ENCODE data around the gene WIPF2. TPM values are rescaled to one million over a fixed set of nuclear protein-coding genes. Genes with fewer than 3 reads are reported as not detected.

The WIPF2 gene
- total RNA-seq, 1 experiment from 2014 or later: 37.2 TPM

GRCh38 chr17:40312893-40313667 is 94.0 kb downstream of the WIPF2 start:
- Histone ChIP-seq H3K9me2 (ENCODE audit: insufficient read depth) (no peaks in the 10 kb centered on the region), H3F3A (ENCODE audit: insufficient read depth, low read depth) (peaks cover 68% of the 10 kb centered on the region), H3K4me3 (peak overlapping the region; percentile 18; the same call in 1 of the 2 replicates), H3K36me3 (ENCODE audit: low read depth) (no peaks in the 10 kb centered on the region), H2AFZ (no peak overlapping the region), H3K9me3 (ENCODE audit: insufficient read depth, low read depth) (no peaks in the 10 kb centered on the region), H3K27ac (peak overlapping the region; percentile 76), H3K79me2 (ENCODE audit: low read depth) (0 out of 2 replicates have a peak, but pooled peaks cover under 1% of the 10 kb centered on the region), H3K4me2 (peak overlapping the region; percentile 89), H4K20me1 (ENCODE audit: insufficient read depth) (no peaks in the 10 kb centered on the region), H3K27me3 (ENCODE audit: insufficient read depth, low read depth) (no peaks in the 10 kb centered on the region), H3K4me1 (replicated peaks; ENCODE audit: insufficient read depth) (peaks cover 92% of the 10 kb centered on the region)
- BruUV-seq (replicated peaks): TSS peak; percentile 18
- TF ChIP-seq EZH2 (IDR thresholded peaks at IDR 0.05; ENCODE audit: low read depth): no peak
- TF ChIP-seq, protein P1, sequence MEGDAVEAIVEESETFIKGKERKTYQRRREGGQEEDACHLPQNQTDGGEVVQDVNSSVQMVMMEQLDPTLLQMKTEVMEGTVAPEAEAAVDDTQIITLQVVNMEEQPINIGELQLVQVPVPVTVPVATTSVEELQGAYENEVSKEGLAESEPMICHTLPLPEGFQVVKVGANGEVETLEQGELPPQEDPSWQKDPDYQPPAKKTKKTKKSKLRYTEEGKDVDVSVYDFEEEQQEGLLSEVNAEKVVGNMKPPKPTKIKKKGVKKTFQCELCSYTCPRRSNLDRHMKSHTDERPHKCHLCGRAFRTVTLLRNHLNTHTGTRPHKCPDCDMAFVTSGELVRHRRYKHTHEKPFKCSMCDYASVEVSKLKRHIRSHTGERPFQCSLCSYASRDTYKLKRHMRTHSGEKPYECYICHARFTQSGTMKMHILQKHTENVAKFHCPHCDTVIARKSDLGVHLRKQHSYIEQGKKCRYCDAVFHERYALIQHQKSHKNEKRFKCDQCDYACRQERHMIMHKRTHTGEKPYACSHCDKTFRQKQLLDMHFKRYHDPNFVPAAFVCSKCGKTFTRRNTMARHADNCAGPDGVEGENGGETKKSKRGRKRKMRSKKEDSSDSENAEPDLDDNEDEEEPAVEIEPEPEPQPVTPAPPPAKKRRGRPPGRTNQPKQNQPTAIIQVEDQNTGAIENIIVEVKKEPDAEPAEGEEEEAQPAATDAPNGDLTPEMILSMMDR (conservative IDR thresholded peaks at IDR 0.05): no peak
- POLR2A ChIA-PET (ENCODE audit: unreplicated experiment): interaction anchor here (0.6 kb wide), 3 partner anchors 35 to 1357 kb away, joined by 3 to 5 read pairs (median 3); no protein-coding TSS in a partner anchor
- no peak for DNase-seq
- intact Hi-C loops (cut with micrococcal nuclease; ENCODE audit: unreplicated experiment): loop anchor here (5.0 to 10.0 kb wide), 2 partner anchors 104 to 288 kb away; partner anchors contain the start of gene TOP2A
- CTCF ChIA-PET: interaction anchor here (1.2 kb wide), 1 partner anchor 32 kb away, joined by 3 read pairs; no protein-coding TSS in a partner anchor

DNA sequence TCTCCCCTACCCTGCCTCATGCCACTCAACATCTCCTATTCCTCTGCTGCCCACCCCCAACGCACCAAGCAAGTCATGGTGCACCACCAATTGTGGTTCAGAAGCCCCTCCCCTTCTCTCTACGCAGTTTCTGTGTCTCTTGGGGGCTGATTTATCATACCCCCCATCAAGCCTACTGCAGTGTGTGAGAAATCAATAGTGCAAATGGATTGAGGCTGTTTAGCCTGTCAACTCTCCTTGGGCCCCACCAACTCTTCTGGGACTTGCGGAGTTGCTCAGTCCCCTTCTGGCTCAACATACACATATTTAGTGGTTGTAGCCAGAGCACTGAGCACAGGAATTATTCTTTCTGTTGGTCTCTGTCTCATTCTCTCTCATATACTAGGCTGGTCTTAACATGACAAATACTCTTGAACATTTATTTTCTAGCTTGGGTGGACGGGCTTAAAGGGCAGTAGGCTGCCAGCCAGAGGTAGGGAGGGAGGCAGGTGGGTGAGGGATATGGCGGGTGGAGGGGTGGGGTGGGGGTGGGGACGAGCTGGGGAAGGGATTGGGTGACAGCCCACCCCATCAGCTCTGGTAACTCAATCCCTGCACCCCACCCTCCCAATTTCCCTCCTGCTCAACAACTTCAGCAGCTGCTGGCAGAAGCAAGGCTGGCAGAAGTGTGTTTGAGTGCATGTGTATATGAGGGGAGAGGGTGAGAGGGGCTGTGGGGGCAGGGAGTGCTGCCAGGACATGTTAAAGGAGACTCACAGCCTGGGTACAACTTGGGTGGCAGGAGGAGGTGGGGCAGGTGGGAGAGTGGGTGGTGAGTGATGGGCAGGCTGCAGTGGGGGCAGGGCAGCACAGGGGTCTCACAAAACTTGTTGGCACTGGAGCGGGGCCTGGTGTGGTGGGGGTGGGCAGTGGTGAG is 94.8 kb downstream of the WIPF2 start:
- Histone ChIP-seq H4K20me1 (ENCODE audit: insufficient read depth) (no peaks in the 10 kb centered on the region), H2AFZ (no peak overlapping the region), H3F3A (ENCODE audit: insufficient read depth, low read depth) (peaks cover 59% of the 10 kb centered on the region), H3K4me2 (peak overlapping the region; percentile 89), H3K4me3 (no peak overlapping the region), H3K27me3 (ENCODE audit: insufficient read depth, low read depth) (no peaks in the 10 kb centered on the region), H3K27ac (no peak overlapping the region), H3K9me3 (ENCODE audit: insufficient read depth, low read depth) (no peaks in the 10 kb centered on the region), H3K4me1 (replicated peaks; ENCODE audit: insufficient read depth) (peaks cover 84% of the 10 kb centered on the region), H3K36me3 (ENCODE audit: low read depth) (no peaks in the 10 kb centered on the region), H3K79me2 (ENCODE audit: low read depth) (peaks cover 8% of the 10 kb centered on the region), H3K9me2 (ENCODE audit: insufficient read depth) (no peaks in the 10 kb centered on the region)
- ChIA-PET CTCF (no interaction called here), POLR2A (ENCODE audit: unreplicated experiment) (interaction anchor here (0.6 kb wide), 1 partner anchor 1216 kb away, joined by 4 read pairs; no protein-coding TSS in a partner anchor)
- DNase-seq: no peak
- TF ChIP-seq, protein P1 (conservative IDR thresholded peaks at IDR 0.05): no peak
- TF ChIP-seq EZH2 (IDR thresholded peaks at IDR 0.05; ENCODE audit: low read depth): no peak
- intact Hi-C loops (cut with micrococcal nuclease; ENCODE audit: unreplicated experiment): loop anchor here (5.0 to 10.0 kb wide), 2 partner anchors 103 to 289 kb away; partner anchors contain the start of gene TOP2A
- no TSS peak for BruUV-seq (replicated peaks)

DNA sequence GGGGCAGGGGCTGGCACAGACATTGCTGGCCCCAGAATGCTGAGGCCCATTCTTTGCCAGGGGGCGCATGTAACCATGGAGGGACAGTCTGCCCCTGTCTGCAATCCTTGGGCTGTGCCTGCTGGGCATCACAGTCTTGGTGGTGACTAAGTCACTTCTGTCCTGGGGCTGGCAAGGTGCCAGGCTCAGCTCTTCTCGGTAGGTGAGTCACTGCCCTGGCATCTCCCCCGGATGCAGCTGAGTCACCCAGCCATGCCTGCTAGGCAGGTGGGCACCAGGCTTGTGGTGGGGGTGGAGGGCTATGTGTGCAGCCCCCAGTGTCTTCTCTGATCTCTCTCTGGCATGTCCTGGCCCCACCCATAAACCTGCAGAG is 95.5 kb downstream of the WIPF2 start:
- POLR2A ChIA-PET (ENCODE audit: unreplicated experiment): interaction anchor here (0.6 kb wide), 1 partner anchor 1216 kb away, joined by 4 read pairs; no protein-coding TSS in a partner anchor
- BruUV-seq (replicated peaks): no TSS peak
- no peak overlapping the region for H2AFZ ChIP-seq
- peaks cover 15% of the 10 kb centered on the region for H3K79me2 ChIP-seq (ENCODE audit: low read depth)
- H3F3A ChIP-seq (ENCODE audit: insufficient read depth, low read depth): peaks cover 57% of the 10 kb centered on the region
- peaks cover 88% of the 10 kb centered on the region for H3K4me1 ChIP-seq (replicated peaks; ENCODE audit: insufficient read depth)
- H3K27ac ChIP-seq: no peak overlapping the region
- TF ChIP-seq EZH2 (IDR thresholded peaks at IDR 0.05; ENCODE audit: low read depth): no peak
- TF ChIP-seq, protein P1 (conservative IDR thresholded peaks at IDR 0.05): no peak
- peak; percentile 95 for DNase-seq
- peak overlapping the region; percentile 89 for H3K4me2 ChIP-seq
- intact Hi-C loops (cut with micrococcal nuclease; ENCODE audit: unreplicated experiment): loop anchor here (5.0 to 10.0 kb wide), 2 partner anchors 103 to 290 kb away; partner anchors contain the start of gene TOP2A
- H4K20me1 ChIP-seq (ENCODE audit: insufficient read depth): no peaks in the 10 kb centered on the region; the same call in 1 of the 2 replicates
- H3K9me3 ChIP-seq (ENCODE audit: insufficient read depth, low read depth): no peaks in the 10 kb centered on the region
- CTCF ChIA-PET: no interaction called here
- H3K4me3 ChIP-seq: no peak overlapping the region
- no peaks in the 10 kb centered on the region for H3K36me3 ChIP-seq (ENCODE audit: low read depth)
- H3K27me3 ChIP-seq (ENCODE audit: insufficient read depth, low read depth): no peaks in the 10 kb centered on the region
- no peaks in the 10 kb centered on the region for H3K9me2 ChIP-seq (ENCODE audit: insufficient read depth)

Measured in PC-9 (cell line).